Thymus (tissue), 11 donors: ENCODE data around the gene PCNX3. TPM values are rescaled to one million over a fixed set of nuclear protein-coding genes. Genes with fewer than 3 reads are reported as not detected.

Experiments
- DNase-seq, 9 donors: peaks; one replicate each; pipeline ENCODE4 v3.0.0-alpha.2; 2013; ENCODE audit warnings: low spot score in 9 of 9, low read depth in 6 of 9, missing footprints in 1 of 9
- H3K27ac ChIP-seq, 2 donors: one replicate each; pipeline ENCODE4 v1.5.1; 2013; ENCODE audit warnings: control low read depth in 1 of 2, low read depth in 1 of 2, low read length in 1 of 2, mild to moderate bottlenecking in 1 of 2, moderate library complexity in 1 of 2
- H3K27me3 ChIP-seq, 2 donors: one replicate each; pipeline ENCODE4 v1.5.1; 2013; ENCODE audit warnings: low read length in 1 of 2; ENCODE audit not compliant: control insufficient read depth in 2 of 2, insufficient read depth in 1 of 2
- H3K36me3 ChIP-seq, 2 donors: one replicate each; pipeline ENCODE4 v1.5.1; 2013; ENCODE audit warnings: low read length in 1 of 2, mild to moderate bottlenecking in 1 of 2, moderate library complexity in 1 of 2; ENCODE audit not compliant: control insufficient read depth in 2 of 2, insufficient read depth in 2 of 2
- H3K4me1 ChIP-seq, 2 donors: one replicate each; pipeline ENCODE4 v1.5.1; 2013; ENCODE audit warnings: low read length in 2 of 2; ENCODE audit not compliant: control insufficient read depth in 2 of 2, insufficient read depth in 2 of 2
- H3K4me3 ChIP-seq, 2 donors: one replicate each; pipeline ENCODE4 v1.5.1; 2013; ENCODE audit warnings: low read length in 2 of 2, control low read depth in 1 of 2, mild to moderate bottlenecking in 1 of 2
- H3K9me3 ChIP-seq, 2 donors: one replicate each; pipeline ENCODE4 v1.5.1; 2013; ENCODE audit warnings: low read length in 1 of 2, mild to moderate bottlenecking in 1 of 2; ENCODE audit not compliant: control insufficient read depth in 2 of 2, insufficient read depth in 1 of 2
- WGBS: extraction: QIAGEN DNeasy Blood & Tissue Kit; methylation state at CpG from one replicate; pipeline ENCODE4 v1.1.7; 2013; 5-methylcytosine and 5-hydroxymethylcytosine counted together
- polyA plus RNA-seq: library from polyadenylated mRNA; stranded (reverse); fragments of 200-250 nt; gene quantifications from one replicate; pipeline ENCODE4 v1.2.3, GENCODE V29; 2013
- total RNA-seq: library from RNA; stranded (reverse); fragments of 120-200 nt; gene quantifications from one replicate; pipeline ENCODE4 v1.2.4, GENCODE V29; 2013
- donor health status: healthy.

Gene PCNX3
- total and polyA plus RNA-seq, 2 donors, result 7.4 to 23.4 TPM

GRCh38 chr11:65595131-65595530, 20.4 kb upstream of the PCNX3 start:
- Histone ChIP-seq H3K27ac (peak overlapping the region in 1 of 2 donors; percentile 20), H3K36me3 (peaks cover 47 to 55% of the 10 kb centered on the region in 2 donors), H3K4me3 (no peak overlapping the region), H3K9me3 (no peaks in the 10 kb centered on the region), H3K27me3 (peaks cover 0 to 27% of the 10 kb centered on the region in 2 donors), H3K4me1 (peaks cover 2 to 23% of the 10 kb centered on the region in 2 donors)
- no peak for DNase-seq
- WGBS, result 95% methylated on average over 3 of the region's 3 CpGs

- no peak for DNase-seq
- peaks cover 2 to 22% of the 10 kb centered on the region in 2 donors for H3K4me1 ChIP-seq
- H3K36me3 ChIP-seq, result peaks cover 45 to 55% of the 10 kb centered on the region in 2 donors
- H3K9me3 ChIP-seq, result no peaks in the 10 kb centered on the region
- peaks cover 0 to 27% of the 10 kb centered on the region in 2 donors for H3K27me3 ChIP-seq
- H3K4me3 ChIP-seq, result no peak within 1 kb of the TSS
- H3K27ac ChIP-seq, result peak within 1 kb of the TSS in 1 of 2 donors; percentile 20
- 92% methylated on average over 12 of the region's 12 CpGs for WGBS
Measured at GRCh38 chr11:65595543-65596281, 19.9 kb upstream of the PCNX3 start, which contains the start of gene KCNK7. KCNK7 (minus strand) TSS chr11:65595800; CDS start chr11:65595772, 28 bp downstream.

GRCh38 chr11:65596520-65596919, 19.1 kb upstream of the PCNX3 start:
- DNase-seq, result no peak
- Histone ChIP-seq H3K27ac (no peak overlapping the region), H3K27me3 (peaks cover 0 to 21% of the 10 kb centered on the region in 2 donors), H3K4me1 (peaks cover 2 to 22% of the 10 kb centered on the region in 2 donors), H3K36me3 (peaks cover 45 to 55% of the 10 kb centered on the region in 2 donors), H3K9me3 (no peaks in the 10 kb centered on the region), H3K4me3 (no peak overlapping the region)
- 96% methylated on average over 6 of the region's 6 CpGs for WGBS

GRCh38 chr11:65598258-65598699, 17.3 kb upstream of the PCNX3 start:
- peaks cover 0 to 5% of the 10 kb centered on the region in 2 donors for H3K27me3 ChIP-seq
- no peak for DNase-seq
- H3K9me3 ChIP-seq, result no peaks in the 10 kb centered on the region
- H3K4me3 ChIP-seq, result no peak overlapping the region
- 98% methylated on average over 16 of the region's 16 CpGs for WGBS
- H3K27ac ChIP-seq, result no peak overlapping the region
- peaks cover 40 to 49% of the 10 kb centered on the region in 2 donors for H3K36me3 ChIP-seq
- H3K4me1 ChIP-seq, result peaks cover 2 to 9% of the 10 kb centered on the region in 2 donors

GRCh38 chr11:65599216-65599954, 16.2 kb upstream of the PCNX3 start:
- Histone ChIP-seq H3K27ac (no peak overlapping the region), H3K27me3 (no peaks in the 10 kb centered on the region), H3K9me3 (no peaks in the 10 kb centered on the region), H3K4me1 (peaks cover 0 to 3% of the 10 kb centered on the region in 2 donors), H3K36me3 (peaks cover 45 to 55% of the 10 kb centered on the region in 2 donors), H3K4me3 (no peak overlapping the region)
- WGBS, result 96% methylated on average over 49 of the region's 49 CpGs
- no peak for DNase-seq

- Histone ChIP-seq H3K4me3 (no peak overlapping the region), H3K27me3 (no peaks in the 10 kb centered on the region), H3K4me1 (peaks cover 0 to 3% of the 10 kb centered on the region in 2 donors), H3K27ac (no peak overlapping the region), H3K36me3 (peaks cover 49 to 61% of the 10 kb centered on the region in 2 donors), H3K9me3 (no peaks in the 10 kb centered on the region)
- WGBS, result 97% methylated on average over 6 of the region's 6 CpGs
- DNase-seq, result no peak
Measured at GRCh38 chr11:65599955-65600246, 15.7 kb upstream of the PCNX3 start.

- Histone ChIP-seq H3K27ac (no peak overlapping the region), H3K9me3 (no peaks in the 10 kb centered on the region), H3K36me3 (peaks cover 70 to 77% of the 10 kb centered on the region in 2 donors), H3K4me1 (peaks cover 0 to 9% of the 10 kb centered on the region in 2 donors), H3K4me3 (no peak overlapping the region), H3K27me3 (no peaks in the 10 kb centered on the region)
- 98% methylated on average over 1 of the region's 1 CpG for WGBS
- DNase-seq, result no peak
Measured at GRCh38 chr11:65604258-65604657, 11.3 kb upstream of the PCNX3 start.

- H3K4me3 ChIP-seq, result no peak overlapping the region
- 95% methylated on average over 67 of the region's 67 CpGs for WGBS
- no peaks in the 10 kb centered on the region for H3K27me3 ChIP-seq
- peaks cover 67 to 85% of the 10 kb centered on the region in 2 donors for H3K36me3 ChIP-seq
- H3K9me3 ChIP-seq, result no peaks in the 10 kb centered on the region
- peaks cover 7 to 34% of the 10 kb centered on the region in 2 donors for H3K4me1 ChIP-seq
- DNase-seq, result peak in 3 of 9 donors; percentile 50 to 74 (median 69)
- H3K27ac ChIP-seq, result peak overlapping the region in 1 of 2 donors; percentile 18
Measured at GRCh38 chr11:65606876-65607613, 8.5 kb upstream of the PCNX3 start.
